Heart right ventricle (tissue), 16 donors: ENCODE results near the gene PIK3R6. TPM values are rescaled to one million over a fixed set of nuclear protein-coding genes. Genes with fewer than 3 reads are reported as not detected.

ENCODE experiments used
- ATAC-seq, 8 donors: fragments of 200-7000 bp; cut with Tn5 transposase; one replicate each; pipeline ENCODE4 v1.9.1; 2020; ENCODE audit warnings: mild to moderate bottlenecking in 8 of 8, moderate library complexity in 8 of 8, moderate number of reproducible peaks in 1 of 8
- DNase-seq, 2 donors: peaks; one replicate each; pipeline ENCODE4 v3.0.0-alpha.2; 2020
- H3K27ac ChIP-seq, 10 donors: fragments of 200-600 bp; sonication (generic) in 2 of 10; one replicate each; pipeline versions ENCODE4 v1.5.0 to v1.8.0; 2020 to 2022; ENCODE audit warnings: mild to moderate bottlenecking in 3 of 10
- H3K27me3 ChIP-seq, 7 donors: fragments of 200-600 bp; one replicate each; pipeline ENCODE4 v1.8.0; 2021 to 2022; ENCODE audit warnings: mild to moderate bottlenecking in 2 of 7
- H3K36me3 ChIP-seq, 9 donors: fragments of 200-600 bp; sonication (generic) in 1 of 9; one replicate each; pipeline versions ENCODE4 v1.5.0 to v1.8.0; 2020 to 2022; ENCODE audit warnings: mild to moderate bottlenecking in 2 of 9
- H3K4me1 ChIP-seq, 9 donors: fragments of 200-600 bp; sonication (generic) in 1 of 9; one replicate each; pipeline versions ENCODE4 v1.5.0 to v1.8.0; 2020 to 2022; ENCODE audit warnings: mild to moderate bottlenecking in 4 of 9
- H3K4me3 ChIP-seq, 10 donors: fragments of 200-600 bp; sonication (generic) in 2 of 10; one replicate each; pipeline versions ENCODE4 v1.5.0 to v1.8.0; 2020 to 2022; ENCODE audit warnings: mild to moderate bottlenecking in 7 of 10, moderate library complexity in 2 of 10
- H3K9me3 ChIP-seq, 11 donors: fragments of 200-600 bp in 10 of 11; sonication (generic) in 2 of 11; one replicate each; pipeline versions ENCODE4 v1.5.0 to v1.8.0; 2013 to 2022; ENCODE audit warnings: mild to moderate bottlenecking in 2 of 11, control low read depth in 1 of 11, moderate library complexity in 1 of 11
- CTCF ChIP-seq, 9 donors: fragments of 200-600 bp; sonication (generic) in 2 of 9; IDR thresholded peaks; one replicate each; pipeline versions ENCODE4 v1.5.0 to v1.8.0; 2021 to 2022; ENCODE audit warnings: antibody characterized with exemption in 9 of 9, mild to moderate bottlenecking in 5 of 9, moderate library complexity in 1 of 9
- WGBS, 2 donors: extraction: QIAGEN DNeasy Blood & Tissue Kit; methylation state at CpG; one replicate each; pipeline ENCODE4 v1.1.7; 2013; ENCODE audit warnings: inconsistent platforms in 1 of 2; 5-methylcytosine and 5-hydroxymethylcytosine counted together
- intact Hi-C, 10 donors: fragments of 100-400 bp; cut with DNase I; formaldehyde crosslinking; loops; one replicate each; pipeline versions ENCODE4 v1.11.1 to v1.14.2; 2022
- polyA plus RNA-seq, 2 donors: library from polyadenylated mRNA; stranded (reverse); fragments of 200-250 nt; gene quantifications; one replicate each; pipeline ENCODE4 v1.2.3, GENCODE V29; 2013
- total RNA-seq, 10 donors: library from RNA; stranded (reverse); fragmentation: NEBNext Ultra II Directional in 3 of 10; extraction: Animal tissue kit (Norgen Biotek cat#: 25700) in 3 of 10; gene quantifications; one replicate each; pipeline versions ENCODE4 v1.2.1 to v1.2.4, GENCODE V29; 2021 to 2023
- donor health status: Arrhythmogenic right ventricular cardiomyopathy.
- donor health status: ischemic (EF 13 %, LVEDD 7.1; RV severe dilation, severe dysfunction).
- donor health status: healthy with polysubstance abuse.
- donor health status: DM: no; HTN: yes; CAD: no.
- donor health status: DM: no; HTN: no; CAD: no.
- donor health status: ischemic (EF 25% LVEDD 6.9; RV normal size, moderate dysfunction).
- donor health status: ischemic (EF 25% LVEDD 5.7; RV mildly dilated, moderate dysfunction).
- donor health status: healthy.
- donor health status: DM: yes; HTN: yes; CAD: no.
- donor health status: Ischemic cardiomyopathy.
- donor health status: ischemic (EF 35%, LVEDD 5.7; RV mildly dilated, moderate dysfunction).
- donor health status: nonischemic (EF 11% LVEDD 7.7; RV severe dilation, severe dysfunction).
- donor health status: DM: yes; HTN: yes; CAD: no.
- donor health status: PGD.
- donor health status: ischemic (EF 29% LVEDD 5.4; RV normal size, mild dysfunction).
- donor health status: nonischemic (EF 23%, LVEDD 6.1; RV moderate dilation, normal function).

The PIK3R6 gene
- total and polyA plus RNA-seq, 12 donors = 0.32 to 3.4 (median 1.0) TPM

- TF ChIP-seq CTCF (IDR thresholded peaks at IDR 0.05) = no peak
- peak in 1 of 8 donors; percentile 57 for ATAC-seq
- H3K36me3 ChIP-seq = peaks cover 0 to 23% (median 0%) of the 10 kb centered on the region in 9 donors
- no peak overlapping the region for H3K4me3 ChIP-seq
- H3K9me3 ChIP-seq = no peaks in the 10 kb centered on the region
- no peaks in the 10 kb centered on the region for H3K27me3 ChIP-seq
- DNase-seq = no peak
- intact Hi-C loops = no loop called here
- H3K27ac ChIP-seq = no peak overlapping the region
- 61 to 76% methylated on average over 11 of the region's 11 CpGs for whole genome bisulfite sequencing, 2 donors
- peaks cover 0 to 26% (median 0%) of the 10 kb centered on the region in 9 donors for H3K4me1 ChIP-seq
Observed at GRCh38 chr17:8839410-8839935, 28.0 kb downstream of the PIK3R6 start.

GRCh38 chr17:8838551-8839095 lies 28.9 kb downstream of the PIK3R6 start:
- ATAC-seq (no peak), DNase-seq (no peak)
- Histone ChIP-seq H3K36me3 (peaks cover 0 to 27% (median 0%) of the 10 kb centered on the region in 9 donors), H3K4me3 (no peak overlapping the region), H3K9me3 (no peaks in the 10 kb centered on the region), H3K27me3 (peaks cover 0 to under 1% (median 0%) of the 10 kb centered on the region in 7 donors), H3K4me1 (peaks cover 0 to 23% (median 0%) of the 10 kb centered on the region in 9 donors), H3K27ac (no peak overlapping the region)
- no peak for TF ChIP-seq CTCF (IDR thresholded peaks at IDR 0.05)
- WGBS, 2 donors = 94 to 98% methylated on average over 12 of the region's 12 CpGs
- intact Hi-C loops = no loop called here

GRCh38 chr17:8837563-8838075 lies 29.9 kb downstream of the PIK3R6 start:
- Histone ChIP-seq H3K27me3 (peaks cover 0 to 11% (median 5%) of the 10 kb centered on the region in 7 donors), H3K27ac (no peak overlapping the region), H3K4me3 (no peak overlapping the region), H3K36me3 (peaks cover 0 to 27% (median 0%) of the 10 kb centered on the region in 9 donors), H3K4me1 (peaks cover 0 to 13% (median 0%) of the 10 kb centered on the region in 9 donors), H3K9me3 (no peaks in the 10 kb centered on the region)
- WGBS, 2 donors = 31 to 36% methylated on average over 8 of the region's 8 CpGs
- peak in 1 of 2 donors; percentile 31 for DNase-seq
- no peak for TF ChIP-seq CTCF (IDR thresholded peaks at IDR 0.05)
- intact Hi-C loops = no loop called here
- peak; percentile 7 to 74 (median 55) for ATAC-seq

- H3K4me1 ChIP-seq = peaks cover 0 to 12% (median 0%) of the 10 kb centered on the region in 9 donors
- peaks cover 0 to 27% (median 0%) of the 10 kb centered on the region in 9 donors for H3K36me3 ChIP-seq
- no peaks in the 10 kb centered on the region for H3K9me3 ChIP-seq
- 76 to 81% methylated on average over 13 to 15 of the region's 15 CpGs for WGBS, 2 donors
- H3K4me3 ChIP-seq = no peak overlapping the region
- ATAC-seq = peak in 1 of 8 donors; percentile 50
- DNase-seq = no peak
- H3K27me3 ChIP-seq = peaks cover 0 to 14% (median 5%) of the 10 kb centered on the region in 7 donors
- intact Hi-C loops = no loop called here
- no peak overlapping the region for H3K27ac ChIP-seq
- TF ChIP-seq CTCF (IDR thresholded peaks at IDR 0.05) = no peak
Observed at GRCh38 chr17:8836821-8837562, 30.5 kb downstream of the PIK3R6 start.
